GM23248 (cell line): Measurements from ENCODE around the gene GSTM2. TPM values are rescaled to one million over a fixed set of nuclear protein-coding genes. Genes with fewer than 3 reads are reported as not detected.
"Not testable (repeated sequence)": the region's sequence is repeated elsewhere in the genome, so short reads cannot be mapped to it uniquely, and the experiment has no call there.

Experiments
- DNase-seq: peaks from one replicate; pipeline ENCODE4 v3.0.0-alpha.2; 2015
- H2AFZ ChIP-seq: fragments of 200-600 bp; sonication (generic); 2 replicates; pipeline ENCODE4 v1.6.1; 2016; ENCODE audit warnings: antibody characterized with exemption
- H3F3A ChIP-seq: fragments of 200-600 bp; sonication (generic); 2 replicates; pipeline ENCODE4 v1.6.1; 2016; ENCODE audit warnings: mild to moderate bottlenecking, antibody characterized with exemption, mixed run types; ENCODE audit not compliant: insufficient read depth
- H3K27ac ChIP-seq: fragments of 200-600 bp; sonication (generic); 2 replicates; pipeline ENCODE4 v1.5.1; 2016; ENCODE audit warnings: mild to moderate bottlenecking
- H3K27me3 ChIP-seq: fragments of 200-600 bp; sonication (generic); replicated peaks from 2 replicates; pipeline ENCODE4 v1.6.1; 2016; ENCODE audit warnings: mild to moderate bottlenecking; ENCODE audit not compliant: insufficient read depth
- H3K36me3 ChIP-seq: fragments of 200-600 bp; sonication (generic); 2 replicates; pipeline ENCODE4 v1.6.1; 2016; ENCODE audit warnings: low read depth, mild to moderate bottlenecking
- H3K4me1 ChIP-seq: fragments of 200-600 bp; sonication (generic); 2 replicates; pipeline ENCODE4 v1.6.1; 2016; ENCODE audit warnings: mild to moderate bottlenecking; ENCODE audit not compliant: insufficient read depth
- H3K4me2 ChIP-seq: fragments of 200-600 bp; sonication (generic); one replicate; pipeline ENCODE4 v1.6.1; 2016; ENCODE audit warnings: mild to moderate bottlenecking; ENCODE audit not compliant: unreplicated experiment
- H3K4me3 ChIP-seq: fragments of 200-600 bp; sonication (generic); 2 replicates; pipeline ENCODE4 v1.5.1; 2016; ENCODE audit warnings: mild to moderate bottlenecking
- H3K79me2 ChIP-seq: fragments of 200-600 bp; sonication (generic); 2 replicates; pipeline ENCODE4 v1.6.1; 2016; ENCODE audit warnings: mild to moderate bottlenecking; ENCODE audit not compliant: insufficient read depth
- H3K9ac ChIP-seq: fragments of 200-600 bp; sonication (generic); 2 replicates; pipeline ENCODE4 v1.6.1; 2016; ENCODE audit warnings: mild to moderate bottlenecking
- H3K9me2 ChIP-seq: fragments of 200-600 bp; sonication (generic); 2 replicates; pipeline ENCODE4 v1.6.1; 2016; ENCODE audit warnings: mixed run types, mild to moderate bottlenecking, moderate library complexity; ENCODE audit not compliant: insufficient read depth
- H3K9me3 ChIP-seq: fragments of 200-600 bp; sonication (generic); one replicate; pipeline ENCODE4 v1.6.1; 2017; ENCODE audit warnings: low read depth
- H4K20me1 ChIP-seq: fragments of 200-600 bp; sonication (generic); 2 replicates; pipeline ENCODE4 v1.6.0; 2016; ENCODE audit not compliant: insufficient read depth
- EZH2 ChIP-seq: fragments of 200-600 bp; sonication (generic); IDR thresholded peaks from 2 replicates; pipeline ENCODE4 v1.6.1; 2018; ENCODE audit warnings: antibody characterized with exemption, mild to moderate bottlenecking; ENCODE audit not compliant: insufficient read depth, poor library complexity, severe bottlenecking
- EZH2phosphoT487 ChIP-seq: fragments of 200-600 bp; sonication (generic); IDR thresholded peaks from 2 replicates; pipeline ENCODE4 v1.6.1; 2018; ENCODE audit warnings: antibody characterized with exemption, moderate library complexity, mild to moderate bottlenecking, low read depth; ENCODE audit not compliant: insufficient read depth
- WGBS, 2 experiments: methylation state at CpG; one replicate each; pipeline ENCODE4 v1.1.6; 2015 to 2017; ENCODE audit warnings: low lambda C conversion rate in 2 of 2, low coverage in 1 of 2; ENCODE audit errors: missing lambda C conversion rate in 2 of 2; 5-methylcytosine and 5-hydroxymethylcytosine counted together
- in situ Hi-C: fragments of 300-500 bp; cut with MboI; formaldehyde crosslinking; loops from 2 replicates; pipeline ENCODE4 v1.15.0; 2020
- polyA plus RNA-seq: library from polyadenylated mRNA; unstranded; fragments of >200 nt; fragmentation: Nextera tagmentation; extraction: Ambion mirVana; gene quantifications from 2 replicates; pipeline ENCODE4 v1.2.1, GENCODE V29; 2016
- total RNA-seq: library from RNA; depleted of rRNA; stranded (reverse); fragments of >200 nt; shearing (Covaris generic); gene quantifications from 2 replicates; pipeline ENCODE4 v1.2.3, GENCODE V29; 2014

Gene GSTM2
- total and polyA plus RNA-seq, 2 experiments from 2014 or later = 19.7 to 41.2 TPM

- no peaks in the 10 kb centered on the region for H4K20me1 ChIP-seq
- H3K9me3 ChIP-seq = no peaks in the 10 kb centered on the region
- no peaks in the 10 kb centered on the region for H3K36me3 ChIP-seq
- DNase-seq = no peak
- H3K9me2 ChIP-seq = no peaks in the 10 kb centered on the region
- no peak overlapping the region for H3K4me3 ChIP-seq
- no peak overlapping the region for H3K4me2 ChIP-seq
- 93 to 96% methylated on average over 2 of the region's 2 CpGs for WGBS, 2 experiments
- H3K79me2 ChIP-seq = no peaks in the 10 kb centered on the region
- in situ Hi-C loops = no loop called here
- no peaks in the 10 kb centered on the region for H3K27me3 ChIP-seq
- no peak overlapping the region for H3K9ac ChIP-seq
- TF ChIP-seq EZH2 (no peak), EZH2phosphoT487 (no peak)
- peaks cover 13% of the 10 kb centered on the region; the same call in 1 of the 2 replicates for H3K4me1 ChIP-seq
- no peak overlapping the region for H2AFZ ChIP-seq
- H3K27ac ChIP-seq = no peak overlapping the region
- no peaks in the 10 kb centered on the region for H3F3A ChIP-seq
Measured at GRCh38 chr1:109659145-109659544, 8.7 kb upstream of the GSTM2 start.

- H3F3A ChIP-seq = no peaks in the 10 kb centered on the region
- 60 to 64% methylated on average over 5 of the region's 5 CpGs for WGBS, 2 experiments
- no peaks in the 10 kb centered on the region for H3K79me2 ChIP-seq
- no peak overlapping the region for H3K9ac ChIP-seq
- no peak for DNase-seq
- H4K20me1 ChIP-seq = no peaks in the 10 kb centered on the region
- no peak overlapping the region for H2AFZ ChIP-seq
- in situ Hi-C loops = no loop called here
- no peaks in the 10 kb centered on the region for H3K36me3 ChIP-seq
- H3K4me3 ChIP-seq = no peak overlapping the region
- no peaks in the 10 kb centered on the region for H3K9me2 ChIP-seq
- H3K4me2 ChIP-seq = no peak overlapping the region
- H3K4me1 ChIP-seq = peaks cover 10% of the 10 kb centered on the region; the same call in 1 of the 2 replicates
- TF ChIP-seq EZH2 = no peak
- no peak for TF ChIP-seq EZH2phosphoT487
- no peaks in the 10 kb centered on the region for H3K27me3 ChIP-seq
- no peak overlapping the region for H3K27ac ChIP-seq
- H3K9me3 ChIP-seq = no peaks in the 10 kb centered on the region
Measured at GRCh38 chr1:109659997-109660690, 7.7 kb upstream of the GSTM2 start.

- H3K4me2 ChIP-seq, H3K9me3 ChIP-seq, H3K27me3 ChIP-seq, DNase-seq, H3K36me3 ChIP-seq, H3F3A ChIP-seq, H4K20me1 ChIP-seq, H3K9me2 ChIP-seq, H3K4me3 ChIP-seq, H3K27ac ChIP-seq, H3K4me1 ChIP-seq, H2AFZ ChIP-seq, H3K9ac ChIP-seq, H3K79me2 ChIP-seq, in situ Hi-C loops: not testable (repeated sequence)
- 60 to 70% methylated on average over 3 to 4 of the region's 4 CpGs for WGBS, 2 experiments
Measured at GRCh38 chr1:109660691-109661026, 7.2 kb upstream of the GSTM2 start.

- H3K4me2 ChIP-seq = no peak overlapping the region
- no peak overlapping the region for H3K9ac ChIP-seq
- H2AFZ ChIP-seq = no peak overlapping the region
- H3K9me2 ChIP-seq = no peaks in the 10 kb centered on the region
- 64 to 67% methylated on average over 2 of the region's 2 CpGs for WGBS, 2 experiments
- TF ChIP-seq EZH2phosphoT487 (no peak), EZH2 (no peak)
- in situ Hi-C loops = no loop called here
- no peak overlapping the region for H3K4me3 ChIP-seq
- DNase-seq = no peak
- H3K4me1 ChIP-seq = peaks cover 5% of the 10 kb centered on the region; the same call in 1 of the 2 replicates
- no peaks in the 10 kb centered on the region for H3F3A ChIP-seq
- no peaks in the 10 kb centered on the region for H3K27me3 ChIP-seq
- no peaks in the 10 kb centered on the region for H4K20me1 ChIP-seq
- H3K79me2 ChIP-seq = no peaks in the 10 kb centered on the region
- no peaks in the 10 kb centered on the region for H3K9me3 ChIP-seq
- no peak overlapping the region for H3K27ac ChIP-seq
- no peaks in the 10 kb centered on the region for H3K36me3 ChIP-seq
Measured at GRCh38 chr1:109661391-109661790, 6.5 kb upstream of the GSTM2 start.

GRCh38 chr1:109664671-109665070 is 3.2 kb upstream of the GSTM2 start:
- in situ Hi-C loops = no loop called here
- no peak overlapping the region for H2AFZ ChIP-seq
- 87 to 91% methylated on average over 1 of the region's 1 CpG for WGBS, 2 experiments

More at GRCh38 chr1:109664671-109665070, 3.2 kb upstream of the GSTM2 start:
- no peak for DNase-seq
- Histone ChIP-seq H3K4me2 (no peak overlapping the region), H3K9me2 (no peaks in the 10 kb centered on the region), H3K79me2 (no peaks in the 10 kb centered on the region), H4K20me1 (no peaks in the 10 kb centered on the region), H3K27me3 (no peaks in the 10 kb centered on the region), H3K27ac (no peak overlapping the region), H3F3A (no peaks in the 10 kb centered on the region), H3K4me3 (no peak overlapping the region), H3K4me1 (peaks cover 10% of the 10 kb centered on the region; the same call in 1 of the 2 replicates), H3K9ac (no peak overlapping the region), H3K36me3 (no peaks in the 10 kb centered on the region), H3K9me3 (no peaks in the 10 kb centered on the region)
- TF ChIP-seq EZH2 (no peak), EZH2phosphoT487 (no peak)
